Measurements from ENCODE around the gene ACTL6B. TPM values are rescaled to one million over a fixed set of nuclear protein-coding genes. Genes with fewer than 3 reads are reported as not detected.
"Not testable (repeated sequence)": the region's sequence is repeated elsewhere in the genome, so short reads cannot be mapped to it uniquely, and the experiment has no call there.

Gene ACTL6B
- 0.14 TPM in 1 of 2 replicates, not detected in the other for total RNA-seq (2014; rRNA removed; shearing (Covaris generic))

GRCh38 chr7:100655908-100656674, at the start of gene ACTL6B:
TSS of gene ACTL6B (minus strand) at chr7:100656448. CDS start at chr7:100656354, 94 bp downstream.
- DNase-seq (ENCODE audit: low spot score) = peak; percentile 93
- in situ Hi-C loops (cut with HindIII; ENCODE audit: low sequenced_read_pairs) = no loop called here

- in situ Hi-C loops (cut with HindIII; ENCODE audit: low sequenced_read_pairs) = no loop called here
- DNase-seq (ENCODE audit: low spot score) = peak; percentile 66
These were observed 49.1 kb upstream of the ACTL6B start for GRCh38 chr7:100705320-100705752.

GRCh38 chr7:100701089-100701488, 44.8 kb upstream of the ACTL6B start:
- in situ Hi-C loops (cut with HindIII; ENCODE audit: low sequenced_read_pairs); DNase-seq (ENCODE audit: low spot score): not testable (repeated sequence)

DNA sequence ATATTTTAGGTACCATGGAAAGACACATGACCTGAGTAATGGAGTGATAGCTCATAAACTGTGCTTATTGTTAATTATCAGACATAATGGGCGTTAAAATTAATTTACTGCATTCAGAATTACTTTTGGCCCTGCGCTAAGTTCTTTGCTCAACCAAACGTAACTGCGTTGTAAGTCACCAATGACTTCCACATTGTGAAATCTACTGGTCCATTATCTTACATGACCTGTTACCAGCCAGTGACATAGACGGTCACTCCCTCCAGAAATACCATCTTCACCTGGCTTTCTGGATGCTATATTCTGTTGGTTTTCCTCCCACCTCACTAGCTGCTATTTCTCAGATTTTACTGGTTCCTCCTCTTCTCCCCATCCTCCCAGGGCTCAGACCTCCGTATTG, 42.8 kb upstream of the ACTL6B start:
- DNase-seq (ENCODE audit: low spot score) = no peak
- in situ Hi-C loops (cut with HindIII; ENCODE audit: low sequenced_read_pairs) = no loop called here

DNA sequence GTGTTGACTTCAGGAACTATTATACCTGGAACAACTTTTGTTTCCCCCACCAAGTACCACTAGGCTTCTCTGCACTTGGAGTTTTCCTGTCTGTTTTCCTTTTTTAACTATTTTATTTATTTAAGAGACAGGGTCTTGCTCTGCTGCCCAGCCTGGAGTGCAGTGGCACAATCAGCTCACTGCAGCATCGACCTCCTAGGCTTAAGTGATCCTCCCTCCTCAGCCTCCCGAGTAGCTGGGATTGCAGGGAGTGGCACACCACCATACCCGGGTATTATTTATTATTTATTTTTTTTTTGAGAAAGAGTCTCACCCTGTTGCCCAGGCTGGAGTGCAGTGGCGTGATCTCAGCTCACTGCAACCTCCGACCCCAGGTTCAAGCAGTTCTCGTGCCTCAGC, 39.9 kb upstream of the ACTL6B start:
- in situ Hi-C loops (cut with HindIII; ENCODE audit: low sequenced_read_pairs) = no loop called here
- DNase-seq (ENCODE audit: low spot score) = no peak

- in situ Hi-C loops (cut with HindIII; ENCODE audit: low sequenced_read_pairs) = no loop called here
- peak; percentile 60 for DNase-seq (ENCODE audit: low spot score)
These were observed 38.0 kb upstream of the ACTL6B start, which contains the start of gene GIGYF1 for GRCh38 chr7:100694098-100694745. TSS of gene GIGYF1 (minus strand) at chr7:100694250. CDS start at chr7:100688238, 6,012 bp downstream.

GRCh38 chr7:100693312-100694097, 37.3 kb upstream of the ACTL6B start:
- no peak for DNase-seq (ENCODE audit: low spot score)
- in situ Hi-C loops (cut with HindIII; ENCODE audit: low sequenced_read_pairs) = no loop called here

DNA sequence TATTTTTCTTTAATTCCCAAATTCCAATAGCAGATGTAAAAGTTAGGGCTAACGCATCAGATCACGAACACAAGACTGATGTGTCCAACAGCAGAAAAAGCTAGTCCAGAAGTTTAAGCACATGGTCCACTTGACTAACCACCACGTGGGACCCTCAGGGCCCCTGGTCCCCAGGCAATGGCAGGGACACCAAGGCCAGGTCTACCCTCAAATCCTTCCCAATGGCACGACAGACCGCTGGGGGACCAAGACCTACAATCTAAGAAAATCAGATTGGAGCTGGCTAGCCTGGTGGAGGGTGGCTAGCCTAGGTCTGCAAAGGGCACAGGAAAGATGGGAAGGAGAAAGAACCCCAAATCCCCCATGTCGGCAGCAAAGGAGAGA, 36.3 kb upstream of the ACTL6B start:
- in situ Hi-C loops (cut with HindIII; ENCODE audit: low sequenced_read_pairs) = no loop called here
- DNase-seq (ENCODE audit: low spot score) = no peak

DNA sequence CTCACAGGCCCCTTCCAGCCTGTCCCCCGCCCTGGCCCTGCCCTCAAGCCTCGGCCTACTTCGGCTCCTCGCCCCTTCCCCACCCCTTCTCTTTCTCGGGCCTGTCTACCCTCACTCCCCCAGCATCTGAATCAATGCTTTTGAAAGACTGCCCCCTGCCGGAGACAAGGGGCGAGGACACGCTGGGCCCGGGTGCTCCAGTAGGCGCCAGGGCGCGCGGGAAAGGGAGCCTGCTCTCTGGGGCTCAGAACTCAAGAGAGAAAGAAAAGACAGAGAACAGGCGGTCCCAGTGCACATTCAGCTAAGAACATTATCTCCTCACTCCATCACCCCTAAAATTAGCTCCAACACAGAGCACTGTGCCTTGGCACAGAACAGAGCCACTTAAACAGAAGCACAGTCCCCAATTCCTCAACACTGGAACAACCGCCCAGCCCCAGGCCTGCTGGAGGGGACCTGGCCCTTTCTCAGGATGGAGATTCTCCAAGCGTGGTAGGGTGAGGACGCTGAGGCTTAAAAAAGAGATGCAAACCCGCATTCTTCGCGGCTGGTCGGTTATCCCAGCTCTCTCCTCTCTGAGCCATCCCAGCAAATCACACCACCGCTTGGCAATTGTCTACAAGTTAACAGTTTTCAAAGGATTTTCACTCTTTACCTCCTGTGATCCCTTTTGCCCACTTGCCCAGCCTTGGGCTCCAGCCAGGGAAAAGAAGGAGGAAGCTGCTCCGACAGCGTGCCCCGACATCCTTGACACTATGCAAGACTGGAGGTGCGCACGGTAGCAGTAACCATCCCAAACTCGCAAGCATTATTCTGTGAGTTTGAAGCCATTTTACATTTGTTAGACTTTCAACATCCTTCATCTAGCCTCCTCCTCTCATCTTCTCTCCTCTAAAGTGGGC, 35.7 kb upstream of the ACTL6B start:
- in situ Hi-C loops (cut with HindIII; ENCODE audit: low sequenced_read_pairs) = no loop called here
- peak; percentile 82 for DNase-seq (ENCODE audit: low spot score)

GRCh38 chr7:100689230-100690135, 33.2 kb upstream of the ACTL6B start:
- in situ Hi-C loops (cut with HindIII; ENCODE audit: low sequenced_read_pairs) = no loop called here
- DNase-seq (ENCODE audit: low spot score) = no peak

GRCh38 chr7:100688326-100688860, 32.1 kb upstream of the ACTL6B start:
- DNase-seq (ENCODE audit: low spot score) = no peak
- in situ Hi-C loops (cut with HindIII; ENCODE audit: low sequenced_read_pairs) = no loop called here

DNA sequence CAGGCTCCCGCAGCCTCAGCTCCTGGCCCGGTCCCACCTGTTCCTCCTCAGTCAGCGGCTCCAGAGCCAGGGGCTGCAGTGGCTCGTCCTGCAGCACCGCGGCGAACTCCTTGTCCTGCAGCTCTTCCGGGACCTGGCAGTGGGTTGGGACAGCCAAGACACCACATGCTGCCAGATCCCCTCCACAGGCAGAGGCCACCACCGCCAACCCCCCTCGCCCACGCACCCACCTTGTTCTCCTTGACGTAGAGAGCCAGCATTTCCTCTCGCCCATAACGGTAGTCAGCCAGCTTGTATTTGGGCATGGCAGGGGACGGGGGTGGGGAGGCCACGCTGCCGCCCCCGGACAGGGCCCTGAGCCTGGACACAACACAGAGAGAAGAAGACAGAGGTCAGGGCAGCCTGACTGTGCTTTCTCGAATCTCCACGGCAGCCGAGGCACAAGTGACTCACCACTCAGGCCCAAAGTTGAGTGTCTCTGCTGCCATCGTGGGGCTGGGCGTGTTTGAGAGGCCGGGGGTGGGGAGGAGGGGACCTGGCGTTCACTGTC, 31.6 kb upstream of the ACTL6B start:
- in situ Hi-C loops (cut with HindIII; ENCODE audit: low sequenced_read_pairs) = no loop called here
- no peak for DNase-seq (ENCODE audit: low spot score)

DNA sequence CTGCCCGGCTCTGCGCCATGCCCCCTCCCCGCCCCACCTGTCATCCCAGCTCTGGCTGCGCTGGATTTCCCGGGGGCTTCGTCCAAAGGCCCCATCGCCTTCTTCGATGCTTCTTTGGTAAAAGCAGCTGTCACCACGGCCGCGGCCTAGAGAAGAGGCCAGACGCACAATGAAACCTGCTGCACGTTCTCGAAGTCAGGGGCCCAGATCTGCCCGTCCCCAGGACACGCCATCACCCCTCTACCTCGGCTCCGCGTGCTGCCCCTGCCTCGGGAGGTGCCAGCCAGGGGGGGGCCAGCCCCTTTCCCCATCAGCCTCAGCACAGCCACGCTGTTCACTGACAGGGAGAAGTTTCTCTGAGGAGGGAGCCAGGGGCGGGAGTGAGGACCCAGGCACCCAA, 31.0 kb upstream of the ACTL6B start:
- DNase-seq (ENCODE audit: low spot score) = no peak
- in situ Hi-C loops (cut with HindIII; ENCODE audit: low sequenced_read_pairs) = no loop called here

DNA sequence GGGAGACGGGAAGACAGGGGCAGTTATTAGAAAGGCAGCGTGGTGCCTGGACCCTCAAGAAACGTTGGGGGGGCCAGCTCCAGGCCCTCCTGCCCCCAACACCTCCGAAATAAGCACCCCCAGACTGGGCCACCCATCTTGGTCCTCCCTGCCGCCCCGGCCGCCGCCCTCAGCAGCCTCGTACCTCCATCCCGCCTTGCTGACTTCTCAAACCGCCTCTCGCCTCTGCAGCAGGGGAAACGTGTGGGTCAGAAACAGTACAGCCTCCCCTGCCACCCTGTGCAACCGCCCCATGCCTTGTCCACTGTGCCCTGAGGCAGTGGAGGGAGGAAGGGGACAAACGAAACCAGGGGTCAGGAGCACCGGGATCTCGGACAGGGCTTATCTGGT, 30.6 kb upstream of the ACTL6B start:
- in situ Hi-C loops (cut with HindIII; ENCODE audit: low sequenced_read_pairs) = no loop called here

DNA sequence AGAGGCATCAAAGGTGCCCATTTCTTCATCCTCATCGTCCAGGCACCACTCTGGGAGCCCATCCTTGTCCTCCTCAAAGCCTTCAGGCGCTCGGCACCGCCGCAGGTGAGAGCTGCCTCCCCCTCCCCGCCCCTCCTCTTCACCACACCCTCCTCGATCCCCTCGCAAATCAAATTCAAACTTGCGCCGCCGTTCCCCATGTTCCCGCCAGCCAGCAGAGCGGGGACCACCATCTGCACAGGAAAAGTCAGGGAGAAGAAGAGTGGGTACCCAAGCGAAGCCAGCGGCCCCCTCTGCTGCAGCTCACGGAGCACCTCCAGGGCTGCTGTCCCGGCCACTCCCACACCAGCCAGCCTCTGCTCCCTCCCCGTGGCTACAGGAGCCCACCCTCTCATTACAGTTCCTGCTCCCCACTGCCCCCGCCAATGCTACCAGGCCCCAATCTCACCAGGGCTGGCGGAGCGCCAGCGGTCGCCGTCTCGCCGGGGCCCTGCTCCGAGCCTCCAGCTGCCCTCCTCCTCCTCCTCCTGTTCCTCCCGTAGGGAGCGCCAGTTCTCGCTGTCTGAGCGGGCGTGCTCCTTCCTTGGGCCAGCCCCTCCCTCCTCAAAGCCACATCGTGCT, 30.1 kb upstream of the ACTL6B start:
- in situ Hi-C loops (cut with HindIII; ENCODE audit: low sequenced_read_pairs) = no loop called here
- DNase-seq (ENCODE audit: low spot score) = no peak

More for the DNA sequence above, 30.6 kb upstream of the ACTL6B start:
- DNase-seq (ENCODE audit: low spot score) = no peak

DNA sequence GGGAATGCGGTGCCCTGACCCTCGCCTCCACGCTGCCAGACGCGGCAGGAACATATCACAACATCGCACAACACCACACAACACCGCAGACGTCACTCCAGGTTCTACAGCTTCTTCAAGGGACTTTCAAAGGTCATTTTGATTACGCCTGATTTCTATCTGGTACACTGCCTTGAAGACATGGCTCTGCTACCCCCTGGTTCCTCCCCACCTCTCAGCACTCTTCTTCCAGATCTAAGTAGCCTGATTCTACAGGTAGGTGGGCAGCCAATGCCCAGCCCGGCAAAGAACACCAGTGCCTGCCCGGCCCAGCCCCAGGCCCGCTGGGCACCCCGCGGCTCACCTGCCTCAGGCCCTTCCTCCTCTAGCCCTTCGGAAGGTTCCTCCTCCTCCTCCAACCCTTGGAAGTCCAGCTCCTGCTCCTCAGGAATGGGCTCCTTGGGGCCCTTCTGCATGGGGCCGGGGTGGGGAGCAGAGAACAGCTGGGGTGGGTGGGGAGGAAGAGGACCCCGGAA, 29.4 kb upstream of the ACTL6B start:
- DNase-seq (ENCODE audit: low spot score) = no peak
- in situ Hi-C loops (cut with HindIII; ENCODE audit: low sequenced_read_pairs) = no loop called here

Data from G401 (cell line).